OCI-LY3 (cell line): ENCODE data around the gene ZNF213.
"Not testable (repeated sequence)": the region's sequence is repeated elsewhere in the genome, so short reads cannot be mapped to it uniquely, and the experiment has no call there.

Experiments
- EZH2phosphoT487 ChIP-seq: fragments of 200-600 bp; shearing (Covaris generic); IDR thresholded peaks from 2 replicates; pipeline ENCODE4 v1.6.1; 2018; ENCODE audit warnings: antibody characterized with exemption, mixed run types, low read depth
- TF ChIP-seq, protein P1 (sequence below): fragments of 200-600, 300-600 bp; sonication (generic); IDR thresholded peaks from 2 replicates; pipeline ENCODE4 v1.5.1; 2014; ENCODE audit warnings: antibody characterized with exemption, low read length, low read depth

DNA sequence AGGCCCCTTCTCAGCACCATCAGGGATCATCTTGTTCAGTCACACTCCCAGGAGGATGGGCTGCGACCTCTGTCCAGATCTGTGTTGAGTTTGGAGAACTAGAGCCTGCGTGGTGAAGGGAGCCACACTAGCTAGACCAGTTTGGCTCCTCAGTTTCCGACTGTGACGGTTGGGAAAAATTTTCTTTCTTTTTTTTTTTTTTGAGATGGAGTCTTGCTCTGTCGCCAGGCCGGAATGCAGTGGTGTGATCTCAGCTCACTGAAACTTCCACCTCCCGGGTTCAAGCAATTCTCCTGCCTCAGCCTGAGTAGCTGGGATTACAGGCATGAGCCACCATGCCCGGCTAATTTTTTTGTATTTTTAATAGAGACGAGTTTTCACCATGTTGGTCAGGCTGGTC lies 4.7 kb downstream of the ZNF213 start:
- TF ChIP-seq, protein P1, sequence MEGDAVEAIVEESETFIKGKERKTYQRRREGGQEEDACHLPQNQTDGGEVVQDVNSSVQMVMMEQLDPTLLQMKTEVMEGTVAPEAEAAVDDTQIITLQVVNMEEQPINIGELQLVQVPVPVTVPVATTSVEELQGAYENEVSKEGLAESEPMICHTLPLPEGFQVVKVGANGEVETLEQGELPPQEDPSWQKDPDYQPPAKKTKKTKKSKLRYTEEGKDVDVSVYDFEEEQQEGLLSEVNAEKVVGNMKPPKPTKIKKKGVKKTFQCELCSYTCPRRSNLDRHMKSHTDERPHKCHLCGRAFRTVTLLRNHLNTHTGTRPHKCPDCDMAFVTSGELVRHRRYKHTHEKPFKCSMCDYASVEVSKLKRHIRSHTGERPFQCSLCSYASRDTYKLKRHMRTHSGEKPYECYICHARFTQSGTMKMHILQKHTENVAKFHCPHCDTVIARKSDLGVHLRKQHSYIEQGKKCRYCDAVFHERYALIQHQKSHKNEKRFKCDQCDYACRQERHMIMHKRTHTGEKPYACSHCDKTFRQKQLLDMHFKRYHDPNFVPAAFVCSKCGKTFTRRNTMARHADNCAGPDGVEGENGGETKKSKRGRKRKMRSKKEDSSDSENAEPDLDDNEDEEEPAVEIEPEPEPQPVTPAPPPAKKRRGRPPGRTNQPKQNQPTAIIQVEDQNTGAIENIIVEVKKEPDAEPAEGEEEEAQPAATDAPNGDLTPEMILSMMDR, result not testable (repeated sequence)
- TF ChIP-seq EZH2phosphoT487, result not testable (repeated sequence)
